HG03565 (cell line): ENCODE measurements around the gene ALKBH3.

ENCODE experiments used
- ATAC-seq: cut with Tn5 transposase; IDR thresholded peaks from one replicate; pipeline ENCODE4 v1.9.1; 2021; ENCODE audit warnings: mild to moderate bottlenecking, moderate library complexity; ENCODE audit not compliant: unreplicated experiment

Gene ALKBH3

GRCh38 chr11:43880640-43881159 lies at the start of gene ALKBH3:
Gene ALKBH3, plus strand, starts transcription at chr11:43880831. Its CDS starts 1,822 bp downstream, at chr11:43882653.
- peak; percentile 99 for ATAC-seq

GRCh38 chr11:43830928-43831440 lies 49.6 kb upstream of the ALKBH3 start:
- ATAC-seq = peak; percentile 41

DNA sequence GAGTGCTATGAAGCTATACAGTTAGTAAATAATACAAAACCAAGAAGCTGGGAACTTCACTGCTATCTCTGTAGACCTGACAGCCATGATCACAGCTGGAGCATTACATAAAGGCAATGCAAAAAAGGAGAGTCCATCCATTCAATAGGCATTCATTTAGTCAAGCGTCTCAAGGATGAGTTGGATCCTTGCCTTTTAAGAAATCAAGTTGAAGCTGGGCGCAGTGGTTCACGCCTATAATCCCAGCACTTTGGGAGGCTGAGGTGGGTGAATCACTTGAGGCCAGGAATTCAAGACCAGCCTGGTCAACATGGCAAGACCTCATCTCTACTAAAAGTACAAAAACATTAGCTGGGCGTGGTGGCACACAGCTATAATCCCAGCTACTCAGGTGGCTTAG lies 48.1 kb upstream of the ALKBH3 start:
- no peak for ATAC-seq

DNA sequence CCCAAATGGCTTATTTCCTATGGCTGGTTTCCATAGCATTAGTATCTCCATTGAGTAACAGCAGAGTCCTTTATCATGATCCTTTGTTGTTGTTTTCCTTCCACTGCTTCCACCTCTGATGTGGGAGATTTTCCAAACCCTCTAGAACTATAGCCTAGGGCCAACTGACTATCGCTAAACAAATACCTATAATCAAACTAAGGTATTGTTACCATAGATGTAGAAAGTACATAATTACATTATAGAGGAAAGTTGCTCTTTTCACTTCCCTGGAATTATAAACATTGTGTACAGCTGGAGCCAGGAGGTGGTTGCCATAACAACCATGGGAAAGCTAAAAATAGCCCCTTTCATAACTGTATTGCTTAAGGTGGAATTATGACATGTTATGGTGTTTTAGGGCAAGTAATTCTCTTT lies 47.0 kb upstream of the ALKBH3 start:
- no peak for ATAC-seq

DNA sequence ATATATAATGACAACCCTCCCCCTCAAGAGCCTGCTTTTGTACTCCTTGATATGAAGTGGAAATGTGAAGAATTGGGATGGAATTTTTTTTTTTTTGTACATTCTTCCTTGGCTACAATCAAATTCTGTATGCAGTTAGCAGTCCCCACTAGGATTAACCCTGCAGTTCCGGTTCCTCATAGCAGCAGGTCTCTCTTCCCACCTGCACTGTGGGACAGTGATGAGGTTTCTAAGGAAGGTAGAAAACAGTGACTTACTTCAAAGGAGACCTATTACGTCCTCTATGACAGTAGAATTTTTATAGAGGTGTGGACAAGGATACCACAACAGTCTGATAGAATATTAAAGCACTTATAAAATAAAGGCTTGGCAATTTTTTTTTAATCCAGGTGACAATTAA lies 46.3 kb upstream of the ALKBH3 start:
- ATAC-seq = no peak

DNA sequence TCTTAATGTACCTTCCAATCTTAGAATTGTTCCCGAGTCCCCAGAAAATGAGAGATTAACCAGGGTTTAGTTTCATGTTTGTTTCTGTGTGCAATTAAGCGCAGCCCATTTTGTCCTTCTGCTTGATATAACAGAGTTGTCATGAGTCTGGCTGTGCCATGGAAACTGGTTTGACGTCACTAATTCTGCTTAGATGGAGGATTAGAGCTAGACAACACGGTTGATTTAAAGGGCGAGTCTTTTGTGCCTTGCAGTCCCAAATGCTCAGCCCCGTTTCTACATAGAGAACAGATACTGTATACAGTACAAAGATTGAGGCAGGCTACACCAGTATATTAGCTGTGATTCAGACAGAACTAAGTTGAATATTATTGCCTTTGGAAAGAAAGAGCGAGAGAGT lies 45.5 kb upstream of the ALKBH3 start:
- ATAC-seq = no peak

DNA sequence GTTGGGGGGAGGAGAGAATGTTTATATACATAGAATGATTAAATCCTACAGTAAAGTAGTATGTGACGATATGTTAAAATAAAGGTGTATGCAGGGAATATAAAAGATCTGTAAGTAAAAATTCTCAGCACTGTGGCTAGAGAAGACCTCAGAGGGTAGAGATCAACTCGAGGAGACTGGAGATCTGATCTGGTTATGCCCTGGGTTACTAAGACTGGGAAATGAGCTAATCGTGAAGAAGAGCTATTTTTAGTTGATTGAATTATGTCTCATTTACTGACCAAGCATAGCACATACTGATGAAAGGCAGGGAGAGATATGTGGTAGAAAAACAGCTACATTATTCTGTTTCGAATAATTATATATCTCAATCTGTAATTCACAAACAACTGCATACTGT lies 42.8 kb upstream of the ALKBH3 start:
- peak; percentile 68 for ATAC-seq

DNA sequence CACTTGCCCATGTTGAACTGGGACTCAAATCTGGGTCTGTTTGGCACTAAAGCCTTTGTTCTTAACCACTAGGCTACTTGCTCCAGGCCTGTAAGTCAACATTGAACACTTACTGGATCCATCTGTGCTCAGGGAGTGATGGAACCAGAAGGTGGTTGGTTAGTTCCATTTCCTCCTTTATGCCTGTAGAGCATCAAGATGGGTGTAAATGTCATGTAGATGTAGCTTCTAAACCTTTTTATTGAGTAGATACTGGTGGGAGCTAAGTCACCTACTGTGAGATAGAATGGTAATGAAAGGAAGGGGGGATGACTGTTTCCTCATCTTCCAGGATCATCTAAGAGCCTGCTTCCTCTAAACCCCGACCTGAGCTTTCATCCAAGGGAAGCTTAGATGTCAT lies 38.6 kb upstream of the ALKBH3 start:
- no peak for ATAC-seq

DNA sequence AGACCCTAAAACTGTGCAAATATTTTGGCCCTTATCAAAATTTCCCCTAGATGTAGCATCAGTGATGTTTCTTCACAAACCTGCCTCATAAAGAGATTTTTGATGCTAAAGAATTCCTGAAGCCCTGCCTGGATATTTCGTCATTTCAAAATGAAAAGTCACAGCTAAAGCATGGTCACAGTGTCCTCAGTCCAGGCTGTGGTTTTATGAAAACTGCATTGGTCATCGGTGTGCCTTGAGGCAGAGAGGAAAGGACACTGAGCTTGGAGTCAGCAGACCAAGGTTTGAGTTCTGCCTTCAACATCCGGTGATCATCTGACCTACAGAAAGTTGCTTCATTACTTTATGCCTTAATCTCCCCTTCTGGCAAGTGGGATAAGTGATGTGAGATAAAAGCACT lies 34.8 kb upstream of the ALKBH3 start:
- ATAC-seq = no peak

GRCh38 chr11:43852057-43852636 lies 28.5 kb upstream of the ALKBH3 start:
- peak; percentile 84 for ATAC-seq

DNA sequence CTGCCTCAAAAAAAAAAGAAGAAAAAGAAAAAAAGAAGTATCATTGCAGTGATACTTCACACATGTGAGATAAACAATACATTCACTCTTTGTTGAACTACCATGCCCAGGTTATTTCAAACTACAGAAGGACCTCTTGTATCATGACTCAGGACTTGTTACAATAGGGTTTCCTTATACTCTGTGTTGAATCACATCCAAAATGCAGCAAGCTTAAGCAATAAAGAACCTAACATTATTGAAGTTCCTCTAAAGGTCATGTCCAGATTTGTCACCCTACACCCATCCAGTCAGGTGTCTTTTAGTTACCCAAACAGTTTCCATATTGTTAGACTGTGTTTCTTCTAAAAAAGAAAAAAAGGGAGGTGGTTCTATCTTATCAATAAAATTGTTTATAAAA lies 26.9 kb upstream of the ALKBH3 start:
- no peak for ATAC-seq

- no peak for ATAC-seq
Observed at GRCh38 chr11:43856993-43857392, 23.6 kb upstream of the ALKBH3 start.

DNA sequence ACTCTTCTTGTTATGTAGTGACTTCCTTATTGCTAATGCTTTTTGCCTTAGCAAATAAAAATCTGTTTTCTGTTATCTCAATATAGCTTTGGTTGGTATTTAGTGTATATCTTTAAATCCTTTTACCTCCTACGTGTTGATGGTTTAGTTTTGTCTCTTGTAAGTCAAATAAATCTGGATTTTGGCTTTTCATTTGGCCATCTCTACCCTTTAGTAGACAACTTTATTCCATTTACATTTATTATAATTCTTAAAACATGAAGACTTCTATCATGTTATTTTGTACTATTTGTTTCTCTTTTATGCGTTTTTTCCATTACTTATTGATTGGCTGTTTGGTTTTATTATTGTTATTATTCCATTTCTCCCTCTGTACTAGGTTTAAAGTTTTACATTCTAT lies 19.5 kb upstream of the ALKBH3 start:
- ATAC-seq = no peak

DNA sequence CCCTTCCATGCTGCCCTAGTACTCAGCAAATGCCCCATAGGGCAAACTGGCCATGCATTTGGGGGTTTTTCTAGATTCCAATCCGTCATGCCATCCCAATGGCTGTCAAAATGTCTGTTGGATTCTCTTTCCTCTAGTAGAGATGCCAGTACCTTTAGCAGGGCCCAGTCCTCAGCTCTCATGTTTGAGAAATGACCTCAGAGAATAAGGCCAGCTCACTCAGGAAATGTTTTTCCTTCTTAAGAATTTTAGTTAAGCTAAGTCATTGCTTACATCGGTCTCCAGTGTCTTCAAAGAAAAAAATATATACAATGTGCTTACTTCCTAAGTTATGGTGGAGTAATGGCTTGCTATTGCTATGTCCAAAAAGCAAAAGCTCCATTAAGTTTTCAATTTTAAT lies 14.1 kb upstream of the ALKBH3 start:
- ATAC-seq = no peak

GRCh38 chr11:43866969-43867368 lies 13.7 kb upstream of the ALKBH3 start:
- ATAC-seq = no peak

DNA sequence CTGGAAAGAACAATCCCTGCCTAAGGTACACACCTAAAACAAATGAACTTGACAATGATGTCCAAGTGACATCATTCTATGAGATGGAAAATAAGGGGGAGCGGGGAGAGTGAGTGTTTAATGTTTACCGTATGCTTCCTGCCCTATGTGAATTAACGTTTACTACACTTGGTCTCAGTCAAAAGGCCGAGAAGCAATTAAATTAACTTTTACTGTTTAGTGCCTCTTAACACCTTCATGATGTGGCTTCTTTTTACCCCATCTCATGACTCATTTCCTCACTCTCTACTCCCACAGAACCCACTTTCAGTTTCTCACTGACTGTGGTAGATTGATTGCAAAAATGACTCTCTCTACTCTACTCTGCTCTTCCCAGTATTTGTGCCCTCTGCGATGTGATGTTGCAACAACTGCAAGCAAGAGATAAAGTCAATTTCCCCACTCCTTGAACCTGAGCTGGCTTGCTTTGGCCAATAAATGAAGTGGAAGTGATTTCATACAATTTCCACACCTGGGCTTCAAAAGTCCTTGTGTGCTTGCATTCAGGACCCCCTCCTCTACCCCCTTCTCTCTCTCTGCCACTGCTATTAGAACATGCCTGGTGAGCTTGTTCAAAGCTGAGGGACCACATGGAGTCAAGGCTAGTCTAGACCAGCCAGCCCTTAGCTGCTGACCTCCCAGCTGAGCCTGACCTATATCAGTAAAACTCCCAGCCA lies 11.6 kb upstream of the ALKBH3 start:
- ATAC-seq = peak; percentile 100

DNA sequence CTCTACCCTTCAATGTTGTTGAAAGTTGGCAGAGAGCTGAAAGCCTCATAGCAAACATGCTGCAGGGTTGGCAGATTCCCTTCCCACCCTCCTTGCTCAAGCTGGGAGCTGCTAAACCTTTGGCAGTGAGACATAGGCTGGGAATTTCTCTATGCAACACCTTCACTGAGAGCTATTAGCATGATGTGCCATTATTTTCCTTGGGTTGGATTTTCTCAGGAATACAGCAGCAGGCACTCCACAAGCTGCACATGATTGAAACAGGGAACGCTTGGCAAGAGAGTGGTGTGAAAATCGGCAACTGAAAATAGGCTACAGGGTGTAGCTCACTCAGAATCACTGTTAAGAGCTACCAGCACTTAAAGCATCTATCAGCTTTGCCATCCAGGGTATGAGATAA lies 9.6 kb upstream of the ALKBH3 start:
- ATAC-seq = no peak

DNA sequence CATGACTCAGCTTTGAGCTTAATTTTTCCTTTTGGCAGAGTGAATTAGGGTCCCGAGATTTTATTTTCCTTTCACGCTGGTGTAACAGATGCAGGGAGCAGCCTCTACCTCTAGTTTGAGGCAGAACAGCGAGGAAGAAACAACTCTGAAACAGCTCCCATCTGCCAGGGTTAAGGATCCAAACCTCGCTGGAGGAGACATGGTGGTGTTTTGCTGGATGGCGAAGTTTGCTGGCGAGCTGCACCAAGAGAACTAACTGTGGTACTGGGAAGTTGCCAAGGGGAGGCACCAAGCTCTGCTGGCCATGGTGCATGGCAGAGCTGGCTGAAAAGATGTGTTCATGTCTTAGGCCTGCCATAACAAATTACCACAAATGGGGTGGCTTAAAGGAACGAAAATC lies 7.6 kb upstream of the ALKBH3 start:
- no peak for ATAC-seq

DNA sequence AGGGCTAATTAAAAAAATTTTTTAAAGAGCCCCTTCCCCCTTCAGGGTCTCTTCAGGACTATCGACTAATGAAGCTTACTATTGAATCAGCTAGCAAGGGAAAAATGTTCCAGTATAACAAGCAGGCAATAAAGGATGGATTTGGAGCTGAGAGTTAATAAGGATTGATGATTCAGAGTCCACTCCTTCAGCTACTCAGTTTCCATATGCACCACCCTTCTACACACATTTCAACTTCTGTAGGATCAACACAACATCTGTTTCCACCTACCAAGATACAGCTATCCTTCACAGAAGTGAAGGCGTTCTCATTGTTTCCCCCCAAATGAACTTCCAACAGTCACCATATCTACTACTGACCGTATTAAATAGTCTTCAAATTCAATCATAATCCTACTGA lies 6.6 kb upstream of the ALKBH3 start:
- ATAC-seq = no peak

- ATAC-seq = no peak
Observed at GRCh38 chr11:43874738-43875137, 5.9 kb upstream of the ALKBH3 start.

GRCh38 chr11:43879789-43880639 lies 617 bp upstream of the ALKBH3 start:
- ATAC-seq = no peak
